HEK293T (cell line): ENCODE measurements around the gene LUM.

Experiments used
- HDGF ChIP-seq: fragments of 450-650 bp; IDR thresholded peaks from 2 replicates; pipeline ENCODE4 v1.6.1; 2017; ENCODE audit warnings: antibody characterized with exemption, borderline replicate concordance
- TARDBP ChIP-seq: fragments of 450-650 bp; IDR thresholded peaks from 2 replicates; pipeline ENCODE4 v1.6.1; 2016

DNA sequence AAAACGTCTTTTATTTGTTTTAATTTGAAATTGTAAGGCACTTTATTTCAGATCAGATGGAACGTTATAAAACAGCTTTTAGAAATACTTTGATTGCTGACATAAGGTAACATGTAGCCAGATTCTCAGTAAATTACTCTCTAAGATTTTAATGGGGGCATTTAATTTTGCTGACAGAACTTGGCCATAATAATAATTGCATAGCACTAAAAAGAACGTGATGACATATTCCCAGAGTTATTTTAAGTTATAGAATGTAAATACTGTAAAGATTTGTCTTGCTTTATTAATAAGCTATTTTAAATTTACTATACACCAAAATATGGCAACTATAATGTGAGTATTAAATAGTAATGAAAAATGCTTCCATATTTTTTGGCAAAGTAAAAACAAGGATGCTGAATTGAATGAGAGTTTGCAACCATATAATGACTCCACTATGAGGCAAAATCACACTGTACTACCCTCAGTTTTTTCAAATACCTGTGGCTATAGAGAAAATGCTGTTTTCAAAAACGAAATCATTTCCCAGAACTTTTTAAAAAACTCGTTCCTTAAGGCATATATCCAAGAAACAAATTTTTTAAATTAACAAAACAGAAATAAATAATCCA lies 876 bp downstream of the LUM start:
- no peak for TF ChIP-seq TARDBP
- no peak for TF ChIP-seq HDGF
